ENCODE measurements around the gene SYNJ2. TPM values are rescaled to one million over a fixed set of nuclear protein-coding genes. Genes with fewer than 3 reads are reported as not detected.
A peak's percentile ranks its signal among the peaks of the same experiment; 100 is the strongest.

SYNJ2 gene
- total and polyA plus RNA-seq, 2 of the 4 experiments (the other 2 are of a cell fraction): 40.8 to 45.2 TPM

GRCh38 chr6:158003910-158004700 is 22.4 kb downstream of the SYNJ2 start:
- intact Hi-C loops (cut with micrococcal nuclease) (no loop called here), in situ Hi-C loops (cut with MboI; ENCODE audit: low sequenced_read_pairs) (no loop called here), dilution Hi-C loops (cut with HindIII; ENCODE audit: low sequenced_read_pairs, unreplicated experiment) (no loop called here)
- Histone ChIP-seq H3K4me1 (ENCODE audit: control insufficient read depth, insufficient read depth, low read length) (peaks cover 48% of the 10 kb centered on the region), H3K23ac (ENCODE audit: low read depth, low read length) (peak overlapping the region; percentile 77), H3K4me2 (ENCODE audit: low read depth, low read length) (no peak overlapping the region), H3K79me1 (ENCODE audit: low read depth in 1 of 2, low read length in 2 of 2) (peaks cover 45 to 92% of the 10 kb centered on the region in 2 experiments), H2BK15ac (ENCODE audit: low read depth, low read length) (peak overlapping the region; percentile 21; the same call in 1 of the 3 replicates), H3K36me3 (ENCODE audit: control insufficient read depth, insufficient read depth, low read length) (peaks cover 2% of the 10 kb centered on the region; the same call in 1 of the 2 replicates), H2AK5ac (ENCODE audit: low read depth, low read length) (peak overlapping the region; percentile 70), H3K14ac (replicated peaks; ENCODE audit: low read depth, low read length) (peak overlapping the region; percentile 20), H3K4me3 (ENCODE audit: insufficient read depth, low read depth, low read length) (no peak overlapping the region), H2BK5ac (ENCODE audit: low read depth, low read length, poor library complexity, severe bottlenecking) (peak overlapping the region; percentile 47), H4K8ac (ENCODE audit: low read depth in 2 of 2, low read length in 2 of 2) (peak overlapping the region in 1 of 2 experiments; percentile 71; a peak in 1 of 4 replicates), H3K27ac (ENCODE audit: insufficient read depth, low read length) (peak overlapping the region; percentile 63), H3K27me3 (ENCODE audit: control insufficient read depth, insufficient read depth, low read length) (no peaks in the 10 kb centered on the region), H3K9me1 (ENCODE audit: insufficient read depth, low read length) (peaks cover 62% of the 10 kb centered on the region), H3K9me3 (ENCODE audit: control insufficient read depth, insufficient read depth, low read length) (no peaks in the 10 kb centered on the region), H2AK9ac (replicated peaks; ENCODE audit: low read depth, low read length, poor library complexity) (peak overlapping the region; percentile 93), H2BK120ac (ENCODE audit: low read depth, low read length) (peak overlapping the region; percentile 54), H3K56ac (ENCODE audit: extremely low read depth, insufficient read depth, low read length) (peak overlapping the region; percentile 28; the same call in 1 of the 2 replicates), H4K91ac (ENCODE audit: insufficient read depth, low read depth, low read length) (peak overlapping the region; percentile 61), H3K18ac (ENCODE audit: low read depth, low read length) (peak overlapping the region; percentile 45), H2AFZ (replicated peaks; ENCODE audit: low read length, poor library complexity) (peak overlapping the region; percentile 69), H3K9ac (ENCODE audit: low read depth, low read length) (peak overlapping the region; percentile 60; the same call in 1 of the 2 replicates), H4K20me1 (ENCODE audit: insufficient read depth, low read length) (peaks cover 50% of the 10 kb centered on the region), H2BK20ac (ENCODE audit: low read depth, low read length) (peak overlapping the region; percentile 71), H4K5ac (ENCODE audit: low read depth, low read length) (peak overlapping the region; percentile 35), H3K4ac (ENCODE audit: low read depth, low read length) (peak overlapping the region; percentile 76)
- WGBS, 2 experiments (ENCODE audit: extremely low coverage in 2 of 2, insufficient read length in 1 of 2): 71% methylated on average over 1 of the region's 10 CpGs; no CpG with 5 or more reads in 1 of the 2 experiments
- ATAC-seq (ENCODE audit: low read depth): no peak; the same call in 1 of the 2 replicates
- CTCF ChIA-PET: no interaction called here
- POLR2A ChIA-PET (ENCODE audit: unreplicated experiment): no interaction called here
- TF ChIP-seq POLR2A (IDR thresholded peaks at IDR 0.05; ENCODE audit: low read depth, low read length): no peak
- no peak for DNase-seq
- no TSS peak for BruUV-seq (replicated peaks)
